Nephron progenitor cell (in vitro differentiated cells): ENCODE data around the gene GLIPR2.
"Not testable (repeated sequence)": the region's sequence is repeated elsewhere in the genome, so short reads cannot be mapped to it uniquely, and the experiment has no call there.

ENCODE experiments used
- DNase-seq: peaks from one replicate; pipeline ENCODE4 v3.0.0; 2021
- H3K27ac Mint-ChIP-seq: 2 replicates; pipeline ENCODE4 v1.8.0; 2021; ENCODE audit warnings: mild to moderate bottlenecking, moderate library complexity, mixed read lengths
- H3K27me3 Mint-ChIP-seq: 2 replicates; pipeline ENCODE4 v1.8.0; 2021; ENCODE audit warnings: mild to moderate bottlenecking, low read depth, mixed read lengths; ENCODE audit not compliant: poor library complexity
- H3K36me3 Mint-ChIP-seq: 2 replicates; pipeline ENCODE4 v1.8.0; 2021; ENCODE audit warnings: low read depth, mixed read lengths
- H3K4me1 Mint-ChIP-seq: 2 replicates; pipeline ENCODE4 v1.8.0; 2021; ENCODE audit warnings: mixed read lengths
- H3K4me3 Mint-ChIP-seq: 2 replicates; pipeline ENCODE4 v1.8.0; 2021; ENCODE audit warnings: mild to moderate bottlenecking, moderate library complexity, mixed read lengths
- H3K9me3 Mint-ChIP-seq: 2 replicates; pipeline ENCODE4 v1.8.0; 2021; ENCODE audit warnings: mild to moderate bottlenecking, moderate library complexity, mixed read lengths
- TF ChIP-seq, protein P1 (sequence below): fragments of 200-600 bp; sonication (generic); IDR thresholded peaks from 2 replicates; pipeline ENCODE4 v1.5.0; 2021; ENCODE audit warnings: antibody characterized with exemption

The GLIPR2 gene

DNA sequence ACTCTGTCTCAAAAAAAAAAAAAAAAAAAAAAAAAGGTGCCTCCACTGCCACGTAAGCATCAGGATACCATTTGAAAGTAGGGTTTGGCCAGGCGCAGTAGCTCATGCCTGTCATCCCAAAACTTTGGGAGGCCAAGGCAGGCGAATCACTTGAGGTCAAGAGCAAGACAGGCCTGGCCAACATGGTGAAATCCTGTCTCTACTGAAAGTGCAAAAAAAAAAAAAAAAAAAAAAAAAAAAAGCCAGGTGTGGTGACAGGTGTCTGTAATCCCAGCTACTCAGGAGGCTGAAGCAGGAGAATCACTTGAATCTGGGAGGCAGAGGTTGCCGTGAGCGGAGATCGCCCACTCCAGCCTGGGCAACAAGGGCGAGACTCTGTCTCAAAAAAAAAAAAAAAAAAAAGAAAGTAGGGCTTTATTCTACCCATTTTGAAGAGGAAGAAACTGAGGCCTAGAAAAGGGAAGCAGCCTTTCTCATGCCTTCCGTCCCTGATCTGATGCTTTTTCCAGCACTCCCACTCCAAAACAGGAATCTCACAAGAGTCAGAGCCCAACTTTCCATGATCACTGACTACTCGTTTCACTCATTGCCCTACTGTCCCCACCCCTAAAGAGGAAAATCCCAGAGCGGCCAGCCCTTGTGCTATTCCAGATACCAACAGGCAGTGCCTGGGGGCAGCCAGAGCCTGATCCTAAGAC is 16.4 kb downstream of the GLIPR2 start:
- Mint-ChIP-seq H3K4me1 (peaks cover 19% of the 10 kb centered on the region), H3K36me3 (peaks cover 31% of the 10 kb centered on the region), H3K4me3 (no peak overlapping the region), H3K9me3 (peaks cover 24% of the 10 kb centered on the region), H3K27me3 (no peaks in the 10 kb centered on the region), H3K27ac (peak overlapping the region; percentile 32)
- no peak for DNase-seq
- TF ChIP-seq, protein P1, sequence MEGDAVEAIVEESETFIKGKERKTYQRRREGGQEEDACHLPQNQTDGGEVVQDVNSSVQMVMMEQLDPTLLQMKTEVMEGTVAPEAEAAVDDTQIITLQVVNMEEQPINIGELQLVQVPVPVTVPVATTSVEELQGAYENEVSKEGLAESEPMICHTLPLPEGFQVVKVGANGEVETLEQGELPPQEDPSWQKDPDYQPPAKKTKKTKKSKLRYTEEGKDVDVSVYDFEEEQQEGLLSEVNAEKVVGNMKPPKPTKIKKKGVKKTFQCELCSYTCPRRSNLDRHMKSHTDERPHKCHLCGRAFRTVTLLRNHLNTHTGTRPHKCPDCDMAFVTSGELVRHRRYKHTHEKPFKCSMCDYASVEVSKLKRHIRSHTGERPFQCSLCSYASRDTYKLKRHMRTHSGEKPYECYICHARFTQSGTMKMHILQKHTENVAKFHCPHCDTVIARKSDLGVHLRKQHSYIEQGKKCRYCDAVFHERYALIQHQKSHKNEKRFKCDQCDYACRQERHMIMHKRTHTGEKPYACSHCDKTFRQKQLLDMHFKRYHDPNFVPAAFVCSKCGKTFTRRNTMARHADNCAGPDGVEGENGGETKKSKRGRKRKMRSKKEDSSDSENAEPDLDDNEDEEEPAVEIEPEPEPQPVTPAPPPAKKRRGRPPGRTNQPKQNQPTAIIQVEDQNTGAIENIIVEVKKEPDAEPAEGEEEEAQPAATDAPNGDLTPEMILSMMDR, result no peak

- Mint-ChIP-seq H3K4me3 (no peak overlapping the region), H3K27ac (no peak overlapping the region), H3K27me3 (no peaks in the 10 kb centered on the region), H3K9me3 (peaks cover 31% of the 10 kb centered on the region), H3K4me1 (peaks cover 19% of the 10 kb centered on the region), H3K36me3 (peaks cover 39% of the 10 kb centered on the region)
- TF ChIP-seq, protein P1, result no peak
- DNase-seq, result no peak
Measured at GRCh38 chr9:36153746-36154145, 17.2 kb downstream of the GLIPR2 start.

DNA sequence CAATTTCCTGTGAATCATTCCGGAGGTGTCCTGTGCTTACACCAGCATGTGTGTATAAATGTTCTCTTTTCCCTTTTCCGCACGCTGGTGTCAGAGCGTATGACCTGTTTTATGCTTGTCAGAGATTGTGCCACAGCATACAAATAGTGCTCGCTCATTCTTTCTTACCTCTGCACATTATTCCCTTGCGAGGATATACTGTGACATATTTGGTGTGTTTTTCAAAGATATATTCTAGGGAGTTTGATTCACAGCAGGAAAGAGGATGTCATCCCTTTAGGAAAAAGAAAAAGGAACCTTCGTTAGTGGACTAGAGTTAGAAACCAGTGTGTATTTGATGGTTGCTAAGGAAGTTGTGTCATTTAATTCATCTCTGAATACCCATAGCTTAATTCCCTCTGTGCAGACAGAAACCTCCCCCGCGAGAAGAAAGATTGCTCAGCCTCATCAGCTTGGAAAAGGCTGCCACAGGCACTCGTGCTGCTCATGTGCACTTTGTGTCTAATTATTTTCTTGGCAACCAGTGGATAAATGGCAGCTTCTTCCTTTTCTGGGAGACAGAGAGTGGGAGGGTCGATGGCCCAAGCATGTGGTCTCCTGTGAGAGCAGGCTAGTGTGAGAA is 17.9 kb downstream of the GLIPR2 start:
- peaks cover 31% of the 10 kb centered on the region for H3K9me3 Mint-ChIP-seq
- peak; percentile 6 for DNase-seq
- H3K27me3 Mint-ChIP-seq, result no peaks in the 10 kb centered on the region
- peaks cover 46% of the 10 kb centered on the region for H3K36me3 Mint-ChIP-seq
- H3K4me1 Mint-ChIP-seq, result peaks cover 19% of the 10 kb centered on the region
- peak overlapping the region; percentile 72 for H3K27ac Mint-ChIP-seq
- H3K4me3 Mint-ChIP-seq, result no peak overlapping the region
- TF ChIP-seq, protein P1, result no peak

GRCh38 chr9:36156116-36156515 is 19.6 kb downstream of the GLIPR2 start:
- H3K36me3 Mint-ChIP-seq, result peaks cover 56% of the 10 kb centered on the region
- H3K9me3 Mint-ChIP-seq, result peaks cover 31% of the 10 kb centered on the region
- peaks cover 27% of the 10 kb centered on the region for H3K4me1 Mint-ChIP-seq
- TF ChIP-seq, protein P1, result no peak
- H3K27ac Mint-ChIP-seq, result no peak overlapping the region
- H3K27me3 Mint-ChIP-seq, result no peaks in the 10 kb centered on the region
- no peak for DNase-seq
- H3K4me3 Mint-ChIP-seq, result no peak overlapping the region

GRCh38 chr9:36158122-36158521 is 21.6 kb downstream of the GLIPR2 start:
- Mint-ChIP-seq H3K4me1 (peaks cover 48% of the 10 kb centered on the region), H3K27ac (no peak overlapping the region), H3K9me3 (peaks cover 31% of the 10 kb centered on the region), H3K27me3 (peaks cover 4% of the 10 kb centered on the region), H3K36me3 (peaks cover 62% of the 10 kb centered on the region), H3K4me3 (no peak overlapping the region)
- DNase-seq, result no peak
- TF ChIP-seq, protein P1, result no peak

DNA sequence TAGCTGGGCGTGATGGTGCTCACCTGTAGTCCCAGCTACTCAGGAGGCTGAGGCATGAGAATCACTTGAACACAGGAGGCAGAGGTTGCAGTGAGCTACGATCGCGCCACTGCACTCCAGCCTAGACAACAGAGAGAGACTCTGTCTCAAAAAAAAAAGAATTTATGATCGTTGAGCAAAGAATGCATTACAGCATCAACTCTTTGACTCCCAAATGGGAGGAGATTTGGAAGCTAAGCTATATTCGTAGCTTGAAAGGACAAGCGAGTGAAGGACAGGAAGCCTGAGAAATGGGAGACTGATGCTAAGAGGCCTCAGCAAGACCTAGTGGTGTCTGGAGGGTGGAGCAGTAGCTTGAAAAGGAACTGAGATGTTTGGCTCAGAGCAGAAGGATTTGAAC is 22.4 kb downstream of the GLIPR2 start:
- H3K36me3 Mint-ChIP-seq, result peaks cover 62% of the 10 kb centered on the region
- no peak for DNase-seq
- peaks cover 4% of the 10 kb centered on the region for H3K27me3 Mint-ChIP-seq
- H3K9me3 Mint-ChIP-seq, result peaks cover 31% of the 10 kb centered on the region
- H3K4me1 Mint-ChIP-seq, result peaks cover 48% of the 10 kb centered on the region
- TF ChIP-seq, protein P1, result no peak
- H3K4me3 Mint-ChIP-seq, result no peak overlapping the region
- H3K27ac Mint-ChIP-seq, result no peak overlapping the region

DNA sequence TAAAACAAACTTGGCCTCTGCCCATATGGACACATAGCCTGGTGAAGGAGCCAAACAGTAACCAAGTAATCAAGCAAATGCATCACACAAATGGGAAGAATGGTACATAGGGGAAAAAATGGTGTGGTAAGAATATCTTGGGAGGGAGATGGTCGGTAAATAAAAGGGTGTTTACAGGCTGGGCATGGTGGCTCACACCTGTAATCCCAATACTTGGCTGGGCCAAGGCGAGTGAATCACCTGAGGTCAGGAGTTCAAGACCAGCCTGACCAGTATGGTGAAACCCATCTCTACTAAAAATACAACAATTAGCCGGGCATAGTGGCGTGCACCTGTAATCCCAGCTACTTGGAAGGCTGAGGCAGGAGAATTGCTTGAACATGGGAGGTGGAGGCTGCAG is 23.0 kb downstream of the GLIPR2 start:
- DNase-seq, H3K27me3 Mint-ChIP-seq, H3K4me3 Mint-ChIP-seq, H3K27ac Mint-ChIP-seq: not testable (repeated sequence)
- peaks cover 58% of the 10 kb centered on the region for H3K36me3 Mint-ChIP-seq
- peaks cover 48% of the 10 kb centered on the region for H3K4me1 Mint-ChIP-seq
- peaks cover 31% of the 10 kb centered on the region for H3K9me3 Mint-ChIP-seq

DNA sequence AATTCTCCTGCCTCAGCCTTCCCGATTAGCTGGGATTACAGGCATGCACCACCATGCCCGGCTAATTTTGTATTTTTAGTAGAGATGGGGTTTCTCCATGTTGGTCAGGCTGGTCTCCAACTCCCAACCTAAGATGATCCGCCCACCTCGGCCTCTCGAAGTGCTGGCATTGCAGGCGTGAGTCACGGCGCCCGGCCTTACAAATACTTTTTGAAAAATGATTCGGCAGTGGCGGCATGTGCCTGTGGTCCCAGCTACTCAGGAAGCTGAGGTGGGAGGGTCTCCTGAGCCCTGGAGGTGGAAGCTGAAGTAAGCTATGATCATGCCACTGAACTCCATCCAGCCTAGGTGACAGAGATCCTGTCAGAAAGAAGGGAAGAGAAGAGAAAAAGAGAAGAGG is 23.6 kb downstream of the GLIPR2 start:
- not testable (repeated sequence) for H3K4me3 Mint-ChIP-seq, H3K27me3 Mint-ChIP-seq, DNase-seq
- H3K9me3 Mint-ChIP-seq, result peaks cover 26% of the 10 kb centered on the region
- peak overlapping the region; percentile 38 for H3K27ac Mint-ChIP-seq
- peaks cover 49% of the 10 kb centered on the region for H3K4me1 Mint-ChIP-seq
- H3K36me3 Mint-ChIP-seq, result peaks cover 52% of the 10 kb centered on the region
